H1 (cell line): ENCODE results near the gene CTNNA3. TPM values are rescaled to one million over a fixed set of nuclear protein-coding genes. Genes with fewer than 3 reads are reported as not detected.

Source experiments
- CTCF ChIA-PET: fragments of 300-600 bp; sonication (Branson Sonifier 250); formaldehyde crosslinking; loops from one replicate; lab custom pipeline; 2021; ENCODE audit not compliant: partially characterized antibody; lab: Charles Lee
- POLR2A ChIA-PET: fragments of 300-600 bp; sonication (Branson Sonifier 250); formaldehyde crosslinking; loops from one replicate; lab custom pipeline; 2021; ENCODE audit warnings: inconsistent platforms; ENCODE audit not compliant: partially characterized antibody; lab: Charles Lee
- DNase-seq, 2 experiments: peaks; one replicate each; pipeline versions ENCODE4 v3.0.0 to v3.0.0-alpha.2; 2010 to 2022; ENCODE audit warnings: low spot score in 2 of 2, low read depth in 1 of 2, mixed read lengths in 1 of 2
- FAIRE-seq: peaks from 2 replicates; lab custom pipeline; 2011; peaks lifted over from hg19 to GRCh38; lab: Jason Lieb, UNC
- H2AFZ ChIP-seq: 2 replicates; pipeline ENCODE4 v1.8.1; 2012; ENCODE audit warnings: low read length, inconsistent platforms
- H2AK5ac ChIP-seq: 2 replicates; pipeline ENCODE4 v1.6.1; 2013; ENCODE audit warnings: low read depth, low read length
- H2BK120ac ChIP-seq: replicated peaks from 2 replicates; pipeline ENCODE3; 2013; ENCODE audit warnings: low read depth, low read length, inconsistent platforms
- H2BK12ac ChIP-seq: 2 replicates; pipeline ENCODE4 v1.6.1; 2013; ENCODE audit warnings: low read depth, low read length
- H2BK15ac ChIP-seq: 2 replicates; pipeline ENCODE4 v1.6.1; 2013; ENCODE audit warnings: low read length
- H2BK20ac ChIP-seq: 2 replicates; pipeline ENCODE4 v1.6.1; 2013; ENCODE audit warnings: low read length
- H2BK5ac ChIP-seq: 2 replicates; pipeline ENCODE4 v1.6.1; 2013; ENCODE audit warnings: low read depth, low read length
- H3K14ac ChIP-seq: 2 replicates; pipeline ENCODE4 v1.6.1; 2013; ENCODE audit warnings: inconsistent platforms; ENCODE audit not compliant: insufficient read length
- H3K18ac ChIP-seq: 2 replicates; pipeline ENCODE4 v1.6.1; 2013; ENCODE audit warnings: low read length; ENCODE audit errors: extremely low read depth
- H3K23ac ChIP-seq: 2 replicates; pipeline ENCODE4 v1.6.1; 2013; ENCODE audit warnings: inconsistent platforms; ENCODE audit not compliant: insufficient read length
- H3K23me2 ChIP-seq: 2 replicates; pipeline ENCODE4 v1.6.1; 2013; ENCODE audit warnings: low read depth, low read length
- H3K27ac ChIP-seq: 2 replicates; pipeline ENCODE4 v1.6.1; 2011; ENCODE audit warnings: low read depth, low read length, inconsistent platforms
- H3K27me3 ChIP-seq, 4 experiments: replicated peaks in 1 of 4; 1 replicate in 1 of 4; 2 replicates in 3 of 4; pipeline versions ENCODE4 v1.6.1 to v1.8.1; 2011 to 2013; ENCODE audit warnings: low read length in 3 of 4, mild to moderate bottlenecking in 3 of 4, inconsistent platforms in 2 of 4, mixed read lengths in 2 of 4, moderate library complexity in 1 of 4; ENCODE audit not compliant: control insufficient read depth in 3 of 4, insufficient read depth in 3 of 4; ENCODE audit errors: extremely low read depth in 1 of 4
- H3K36me3 ChIP-seq, 4 experiments: 2 replicates each; pipeline versions ENCODE4 v1.6.1 to v1.8.1; 2011 to 2013; ENCODE audit warnings: mild to moderate bottlenecking in 4 of 4, low read length in 3 of 4, moderate library complexity in 2 of 4, control low read depth in 1 of 4, inconsistent platforms in 1 of 4; ENCODE audit not compliant: insufficient read depth in 4 of 4, control insufficient read depth in 2 of 4
- H3K4ac ChIP-seq: replicated peaks from 2 replicates; pipeline ENCODE3; 2013; ENCODE audit warnings: low read length, low read depth, mixed read lengths, inconsistent platforms; ENCODE audit not compliant: insufficient read length
- H3K4me1 ChIP-seq, 4 experiments: replicated peaks in 1 of 4; 1 replicate in 1 of 4; 2 replicates in 3 of 4; pipeline versions ENCODE4 v1.6.1 to v1.8.1; 2011 to 2013; ENCODE audit warnings: low read length in 3 of 4, inconsistent platforms in 2 of 4, mixed read lengths in 1 of 4; ENCODE audit not compliant: insufficient read depth in 4 of 4, control insufficient read depth in 3 of 4
- H3K4me2 ChIP-seq, 2 experiments: 2 replicates each; pipeline versions ENCODE4 v1.6.1 to v1.8.1; 2011 to 2013; ENCODE audit warnings: low read depth in 2 of 2, low read length in 2 of 2, control low read depth in 1 of 2, inconsistent platforms in 1 of 2, mild to moderate bottlenecking in 1 of 2; ENCODE audit not compliant: insufficient read depth in 1 of 2
- H3K4me3 ChIP-seq, 4 experiments: fragments of 200-600, 300-600 bp in 1 of 4; sonication (generic), shearing (Covaris generic), sonication (Bioruptor Twin) in 1 of 4; 2 replicates each; pipeline versions ENCODE4 v1.5.1 to v1.8.1; 2011 to 2016; ENCODE audit warnings: low read length in 4 of 4, low read depth in 3 of 4, control low read depth in 2 of 4, inconsistent platforms in 2 of 4, mild to moderate bottlenecking in 2 of 4, mixed read lengths in 1 of 4, moderate library complexity in 1 of 4; ENCODE audit not compliant: insufficient read depth in 2 of 4; ENCODE audit errors: extremely low read depth in 1 of 4
- H3K56ac ChIP-seq: replicated peaks from 2 replicates; pipeline ENCODE3; 2013; ENCODE audit warnings: low read depth, mild to moderate bottlenecking, mixed read lengths, low read length, inconsistent platforms; ENCODE audit not compliant: insufficient read length
- H3K79me1 ChIP-seq: 2 replicates; pipeline ENCODE4 v1.6.1; 2013; ENCODE audit warnings: low read depth, low read length, control low read depth
- H3K79me2 ChIP-seq, 2 experiments: 2 replicates each; pipeline versions ENCODE4 v1.6.1 to v1.8.1; 2012 to 2013; ENCODE audit warnings: low read length in 2 of 2, mild to moderate bottlenecking in 2 of 2, inconsistent platforms in 1 of 2; ENCODE audit not compliant: insufficient read depth in 2 of 2, control insufficient read depth in 1 of 2
- H3K9ac ChIP-seq, 4 experiments: replicated peaks in 1 of 4; 1 replicate in 1 of 4; 2 replicates in 3 of 4; pipeline versions ENCODE4 v1.6.1 to v1.8.1; 2011 to 2013; ENCODE audit warnings: low read depth in 3 of 4, low read length in 3 of 4, control low read depth in 2 of 4, mild to moderate bottlenecking in 2 of 4, moderate library complexity in 2 of 4, inconsistent platforms in 1 of 4; ENCODE audit errors: extremely low read depth in 1 of 4
- H3K9me3 ChIP-seq, 2 experiments: 2 replicates each; pipeline versions ENCODE4 v1.6.1 to v1.8.1; 2012 to 2013; ENCODE audit warnings: mild to moderate bottlenecking in 2 of 2, moderate library complexity in 2 of 2, control low read depth in 1 of 2, inconsistent platforms in 1 of 2, low read depth in 1 of 2, low read length in 1 of 2, mixed read lengths in 1 of 2; ENCODE audit not compliant: insufficient read depth in 2 of 2
- H4K20me1 ChIP-seq, 2 experiments: replicated peaks in 1 of 2; 2 replicates each; pipeline versions ENCODE3 to v1.8.1; 2011 to 2013; ENCODE audit warnings: inconsistent platforms in 2 of 2, low read length in 2 of 2, mild to moderate bottlenecking in 1 of 2; ENCODE audit not compliant: insufficient read depth in 2 of 2, control insufficient read depth in 1 of 2
- H4K5ac ChIP-seq: 2 replicates; pipeline ENCODE4 v1.6.1; 2013; ENCODE audit warnings: low read length, low read depth, mixed read lengths, inconsistent platforms; ENCODE audit not compliant: insufficient read length
- H4K8ac ChIP-seq: 2 replicates; pipeline ENCODE4 v1.8.0; 2013; ENCODE audit warnings: mild to moderate bottlenecking, moderate library complexity, low read length, inconsistent platforms; ENCODE audit not compliant: insufficient read depth; ENCODE audit errors: extremely low read depth
- H4K91ac ChIP-seq: replicated peaks from 2 replicates; pipeline ENCODE3; 2013; ENCODE audit warnings: low read length, mixed read lengths, inconsistent platforms; ENCODE audit not compliant: insufficient read length
- ATF3 ChIP-seq: IDR thresholded peaks from 2 replicates; pipeline ENCODE4 v1.6.1; 2011; ENCODE audit warnings: low read depth, mild to moderate bottlenecking, low read length; ENCODE audit not compliant: insufficient read depth
- CBX8 ChIP-seq: fragments of 300-800, 300-1000 bp; sonication (generic); IDR thresholded peaks from 2 replicates; pipeline ENCODE4 v1.7.1; 2016; ENCODE audit warnings: low read depth, low read length, borderline replicate concordance
- CTCF ChIP-seq, 3 experiments: IDR thresholded peaks; 1 replicate in 2 of 3; 2 replicates in 1 of 3; pipeline versions ENCODE4 v1.5.1 to v1.6.1; 2011; ENCODE audit warnings: low read length in 3 of 3, mild to moderate bottlenecking in 3 of 3, inconsistent platforms in 2 of 3, low read depth in 1 of 3, moderate library complexity in 1 of 3; ENCODE audit not compliant: insufficient read depth in 1 of 3; ENCODE audit errors: control extremely low read depth in 1 of 3
- RAD21 ChIP-seq, 2 experiments: IDR thresholded peaks in 1 of 2; conservative IDR thresholded peaks in 1 of 2; 2 replicates each; pipeline ENCODE4 v1.6.1; 2011; ENCODE audit warnings: low read depth in 2 of 2, low read length in 2 of 2, improper control_type of control experiment in 1 of 2, inconsistent platforms in 1 of 2, mild to moderate bottlenecking in 1 of 2, moderate library complexity in 1 of 2
- RXRA ChIP-seq: IDR thresholded peaks from 2 replicates; pipeline ENCODE4 v1.6.1; 2011; ENCODE audit warnings: low read depth, mild to moderate bottlenecking, low read length, moderate library complexity; ENCODE audit not compliant: insufficient read depth
- SIRT6 ChIP-seq: IDR thresholded peaks from one replicate; pipeline ENCODE4 v1.7.1; 2012; ENCODE audit warnings: low read length, inconsistent platforms
- SP4 ChIP-seq: IDR thresholded peaks from 2 replicates; pipeline ENCODE4 v1.6.1; 2012; ENCODE audit warnings: low read length, inconsistent platforms
- WGBS, 2 experiments: shearing (Covaris generic) in 1 of 2; methylation state at CpG; one replicate each; pipeline versions ENCODE4 v1.1.6 to v1.1.7; 2013 to 2015; ENCODE audit warnings: low lambda C conversion rate in 2 of 2, mixed read lengths in 2 of 2, inconsistent platforms in 1 of 2, low coverage in 1 of 2, missing lambda C conversion rate in 1 of 2; ENCODE audit not compliant: insufficient replicate concordance in 2 of 2, insufficient coverage in 1 of 2, insufficient read length in 1 of 2; ENCODE audit errors: extremely low coverage in 1 of 2, missing lambda C conversion rate in 1 of 2; 5-methylcytosine and 5-hydroxymethylcytosine counted together
- polyA plus RNA-seq, 7 experiments: library from polyadenylated mRNA; depleted of rRNA in 3 of 7; stranded (reverse) in 5 of 7; unstranded in 2 of 7; fragments of >200 nt in 5 of 7; fragments of 200-250 nt in 2 of 7; gene quantifications; 1 replicate in 5 of 7; 2 replicates in 1 of 7; 4 replicates in 1 of 7; pipeline versions ENCODE4 v1.2.1 to v1.2.3, GENCODE V29; 2011 to 2013; ENCODE audit warnings: missing spikeins in 2 of 7, mixed read lengths in 2 of 7
- total RNA-seq: library from RNA; stranded (reverse); fragmentation: NEBNext Ultra II Directional; extraction: Animal tissue kit (Norgen Biotek cat#: 25700); gene quantifications from 2 replicates; pipeline ENCODE4 v1.2.1, GENCODE V29; 2021

The CTNNA3 gene
- total and polyA plus RNA-seq, 2 of the 8 experiments (the other 6 are each of a cell fraction or from before 2014, with no cell fraction given), result 1.3 to 1.5 TPM

GRCh38 chr10:65968871-65969270 lies 1727.1 kb downstream of the CTNNA3 start:
- Histone ChIP-seq H2BK15ac (no peak overlapping the region), H3K23ac (no peak overlapping the region), H3K18ac (no peak overlapping the region), H3K79me2 (no peaks in the 10 kb centered on the region), H3K23me2 (no peaks in the 10 kb centered on the region), H2BK120ac (no peak overlapping the region), H2AK5ac (no peak overlapping the region), H4K91ac (no peak overlapping the region), H3K4me2 (no peak overlapping the region), H2BK5ac (no peak overlapping the region), H3K4me3 (no peak overlapping the region), H2BK12ac (no peak overlapping the region), H2AFZ (no peak overlapping the region), H3K27ac (no peak overlapping the region), H3K4ac (no peak overlapping the region), H3K14ac (no peak overlapping the region), H4K20me1 (no peaks in the 10 kb centered on the region), H3K36me3 (no peaks in the 10 kb centered on the region), H3K27me3 (no peaks in the 10 kb centered on the region), H3K9ac (no peak overlapping the region), H3K4me1 (no peaks in the 10 kb centered on the region), H3K9me3 (no peaks in the 10 kb centered on the region), H2BK20ac (no peak overlapping the region), H3K56ac (no peak overlapping the region), H4K8ac (no peak overlapping the region), H4K5ac (no peak overlapping the region), H3K79me1 (no peaks in the 10 kb centered on the region)
- TF ChIP-seq SIRT6 (no peak), ATF3 (no peak), RAD21 (IDR thresholded peaks at IDR 0.05 in 1 of 2, conservative IDR thresholded peaks at IDR 0.05 in 1 of 2; ENCODE audit: low read depth in 2 of 2, low read length in 2 of 2) (0 out of 4 replicates have a peak, but pooled peaks of 1 of the 2 experiments have one; percentile 10), SP4 (no peak), RXRA (no peak), CTCF (IDR thresholded peaks at IDR 0.05; ENCODE audit: control extremely low read depth in 1 of 3, insufficient read depth in 1 of 3, low read depth in 1 of 3, low read length in 3 of 3) (peak in 1 of 3 experiments; percentile 1; a peak in 1 of 4 replicates), CBX8 (no peak)
- ChIA-PET CTCF (interaction anchor here (1.0 kb wide), 1 partner anchor 399 kb away, joined by 4 read pairs; no protein-coding TSS in a partner anchor), POLR2A (no interaction called here)
- 90% methylated on average over 3 of the region's 3 CpGs; no CpG with 5 or more reads in 1 of the 2 experiments for WGBS, 2 experiments
- FAIRE-seq (no peak), DNase-seq (no peak)
